Retinal pigment epithelial cell (primary cell): Measurements from ENCODE around the gene ZNF282.

ENCODE experiments used
- DNase-seq: peaks from one replicate; pipeline ENCODE4 v3.0.0-alpha.2; 2010; ENCODE audit warnings: low read depth
- H3K4me3 ChIP-seq: 2 replicates; pipeline ENCODE4 v1.5.1; 2011; ENCODE audit warnings: mild to moderate bottlenecking, low read length, control low read depth, moderate library complexity
- TF ChIP-seq, protein P1 (sequence below): conservative IDR thresholded peaks from 2 replicates; pipeline ENCODE4 v1.5.1; 2011; ENCODE audit warnings: low read depth, low read length, control low read depth, inconsistent platforms

ZNF282 gene

DNA sequence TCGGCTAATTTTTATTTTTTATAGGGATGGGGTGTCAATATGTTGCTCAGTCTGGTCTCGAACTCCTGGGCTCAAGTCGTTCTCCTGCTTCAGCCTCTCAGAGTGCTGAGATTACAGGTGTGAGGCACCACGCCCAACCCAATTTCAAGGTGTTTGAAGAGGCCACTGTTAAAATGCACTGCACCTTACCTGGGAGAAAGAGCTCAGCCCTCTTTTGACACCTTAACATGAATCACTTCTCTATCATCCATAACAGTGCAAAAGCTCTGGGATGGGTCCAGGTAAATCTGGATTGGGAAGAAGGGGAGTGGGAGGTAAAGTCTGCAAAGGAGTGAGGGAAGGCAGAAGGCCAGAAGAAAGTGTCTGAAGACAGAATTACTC, 557 bp upstream of the ZNF282 start:
- peak overlapping the region; percentile 86 for H3K4me3 ChIP-seq
- no peak for DNase-seq
- TF ChIP-seq, protein P1, sequence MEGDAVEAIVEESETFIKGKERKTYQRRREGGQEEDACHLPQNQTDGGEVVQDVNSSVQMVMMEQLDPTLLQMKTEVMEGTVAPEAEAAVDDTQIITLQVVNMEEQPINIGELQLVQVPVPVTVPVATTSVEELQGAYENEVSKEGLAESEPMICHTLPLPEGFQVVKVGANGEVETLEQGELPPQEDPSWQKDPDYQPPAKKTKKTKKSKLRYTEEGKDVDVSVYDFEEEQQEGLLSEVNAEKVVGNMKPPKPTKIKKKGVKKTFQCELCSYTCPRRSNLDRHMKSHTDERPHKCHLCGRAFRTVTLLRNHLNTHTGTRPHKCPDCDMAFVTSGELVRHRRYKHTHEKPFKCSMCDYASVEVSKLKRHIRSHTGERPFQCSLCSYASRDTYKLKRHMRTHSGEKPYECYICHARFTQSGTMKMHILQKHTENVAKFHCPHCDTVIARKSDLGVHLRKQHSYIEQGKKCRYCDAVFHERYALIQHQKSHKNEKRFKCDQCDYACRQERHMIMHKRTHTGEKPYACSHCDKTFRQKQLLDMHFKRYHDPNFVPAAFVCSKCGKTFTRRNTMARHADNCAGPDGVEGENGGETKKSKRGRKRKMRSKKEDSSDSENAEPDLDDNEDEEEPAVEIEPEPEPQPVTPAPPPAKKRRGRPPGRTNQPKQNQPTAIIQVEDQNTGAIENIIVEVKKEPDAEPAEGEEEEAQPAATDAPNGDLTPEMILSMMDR, result no peak

DNA sequence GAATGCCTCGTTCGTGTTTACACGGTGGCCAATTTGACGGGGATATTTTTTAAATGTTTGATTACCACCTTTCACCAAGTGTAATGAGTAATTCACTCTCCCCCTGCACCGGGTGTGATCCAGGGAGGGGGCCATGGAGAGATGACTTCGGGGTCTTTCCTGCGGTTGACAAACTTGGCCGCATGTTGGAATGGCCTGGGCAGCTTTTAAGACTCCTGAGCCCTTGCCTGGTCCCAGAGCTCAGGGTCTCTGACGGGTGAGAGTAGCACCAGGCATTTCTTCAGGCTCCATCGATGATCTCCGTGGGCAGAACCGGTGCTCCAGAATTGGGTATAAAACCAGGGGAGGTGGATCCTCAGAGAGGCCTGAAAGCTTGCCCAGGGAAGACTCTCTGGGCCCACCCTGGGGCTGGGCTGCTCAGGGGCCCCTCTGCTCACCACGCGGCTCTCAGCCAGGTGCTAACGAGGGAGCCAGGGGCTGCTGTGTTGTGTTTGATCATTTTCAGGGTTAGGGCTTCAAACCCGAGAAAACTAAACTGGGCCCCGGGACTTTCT, 882 bp downstream of the ZNF282 start:
- TF ChIP-seq, protein P1, result no peak
- no peak for DNase-seq
- H3K4me3 ChIP-seq, result peak overlapping the region; percentile 86

DNA sequence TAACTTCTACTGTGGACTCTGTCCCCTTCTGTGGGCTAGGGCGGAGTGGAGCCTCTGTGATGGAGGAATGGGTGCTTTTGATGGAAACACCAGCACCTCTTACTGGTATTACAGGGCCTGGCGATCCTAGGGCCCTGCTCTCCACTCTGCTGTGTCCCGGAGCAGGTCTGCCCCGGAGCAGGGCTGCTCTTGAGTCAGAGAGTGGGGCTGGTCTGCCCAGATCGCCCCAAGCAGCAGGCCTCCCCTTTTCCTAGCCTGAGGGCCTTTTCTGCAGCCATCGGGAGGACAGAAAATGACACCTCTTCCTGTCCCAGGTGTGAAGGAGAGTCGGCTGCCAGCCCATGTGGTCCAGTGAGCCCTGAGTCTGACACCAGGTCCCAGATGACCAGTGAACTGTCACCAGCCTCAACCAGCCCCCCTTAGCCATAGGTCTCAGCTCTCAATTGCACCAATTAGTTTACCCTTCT, 1.4 kb downstream of the ZNF282 start:
- no peak for DNase-seq
- H3K4me3 ChIP-seq, result peak overlapping the region; percentile 86
- TF ChIP-seq, protein P1, result no peak

DNA sequence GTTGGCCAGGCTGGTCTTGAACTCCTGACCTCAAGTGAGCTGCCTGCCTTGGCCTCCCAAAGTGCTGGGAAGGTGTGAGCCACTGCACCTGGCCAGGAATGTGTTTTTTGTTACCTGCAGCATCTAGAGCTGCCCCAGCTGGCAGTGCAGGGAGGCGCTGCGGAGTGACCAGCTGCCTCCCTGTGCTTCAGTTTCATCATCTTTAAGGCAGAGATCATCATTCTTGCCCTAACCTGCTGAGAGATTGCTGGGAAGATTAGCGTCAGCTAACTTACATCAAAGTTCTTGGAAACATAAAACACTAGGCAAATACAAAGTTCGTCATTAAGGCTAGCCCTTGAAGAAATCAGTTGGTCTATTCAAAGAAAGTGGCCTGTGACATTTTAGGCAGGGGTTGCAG, 2.3 kb downstream of the ZNF282 start:
- TF ChIP-seq, protein P1, result no peak
- no peak for DNase-seq
- no peak overlapping the region for H3K4me3 ChIP-seq

DNA sequence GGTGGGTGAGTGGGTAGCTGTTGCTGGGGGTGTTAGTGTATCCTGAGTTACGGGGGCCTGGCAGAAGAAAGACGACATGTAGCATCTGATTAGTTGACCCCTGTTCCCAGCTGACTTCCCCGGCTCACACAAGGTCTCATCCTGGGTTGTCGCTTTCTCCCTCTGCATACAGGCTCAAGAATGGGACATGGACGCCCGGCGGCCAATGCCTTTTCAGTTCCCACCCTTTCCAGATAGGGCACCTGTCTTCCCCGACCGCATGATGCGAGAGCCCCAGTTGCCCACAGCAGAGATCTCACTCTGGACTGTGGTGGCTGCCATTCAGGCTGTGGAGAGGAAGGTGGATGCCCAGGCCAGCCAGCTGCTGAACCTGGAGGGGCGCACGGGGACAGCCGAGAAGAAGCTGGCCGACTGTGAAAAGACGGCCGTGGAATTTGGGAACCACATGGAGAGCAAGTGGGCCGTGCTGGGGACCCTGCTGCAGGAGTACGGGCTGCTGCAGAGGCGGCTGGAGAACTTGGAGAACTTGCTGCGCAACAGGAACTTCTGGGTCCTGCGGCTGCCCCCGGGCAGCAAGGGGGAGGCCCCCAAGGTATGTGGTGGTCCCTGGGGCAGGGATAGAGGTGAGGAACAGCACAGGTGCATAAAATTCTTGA, 2.9 kb downstream of the ZNF282 start:
- H3K4me3 ChIP-seq, result no peak overlapping the region
- TF ChIP-seq, protein P1, result no peak
- no peak for DNase-seq

DNA sequence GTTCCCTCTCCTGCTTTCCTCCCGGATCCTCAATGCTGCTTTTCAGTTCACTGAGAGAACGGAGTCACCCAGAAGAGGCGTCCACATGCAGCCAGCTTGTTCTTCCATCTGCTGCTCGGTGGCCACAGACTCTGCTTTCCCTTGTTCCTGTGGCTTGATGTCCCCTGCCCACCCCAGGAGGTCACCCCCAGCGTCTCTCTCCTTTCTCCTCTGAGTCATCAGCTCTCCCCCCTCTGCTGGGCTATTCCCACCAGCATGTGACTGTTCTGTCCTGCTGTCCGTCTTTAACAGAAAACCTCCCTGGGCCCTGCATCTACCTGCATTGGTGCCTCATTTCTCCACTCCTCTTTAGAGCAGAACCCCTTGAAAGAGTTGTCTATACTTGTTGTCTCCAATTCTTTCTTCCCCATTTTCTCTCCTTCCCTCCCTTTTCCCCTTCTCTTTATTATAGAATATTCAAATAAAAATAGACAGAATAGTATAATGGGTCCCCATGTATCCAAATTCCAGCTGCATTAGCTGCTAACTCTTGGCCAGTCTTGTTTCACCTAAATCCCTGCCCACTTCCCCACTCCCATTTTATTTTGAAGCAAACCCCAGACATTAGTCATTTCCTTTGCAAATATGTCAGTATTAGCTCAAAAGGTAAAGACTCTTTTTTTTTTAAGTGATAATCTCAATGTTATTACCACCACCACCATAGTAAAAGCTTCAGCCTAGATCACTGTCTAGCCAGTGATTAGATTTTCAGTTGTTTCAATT, 4.1 kb downstream of the ZNF282 start:
- TF ChIP-seq, protein P1, result no peak
- no peak for DNase-seq
- no peak overlapping the region for H3K4me3 ChIP-seq
